AG10803 (cell line): ENCODE data around the gene TRAPPC10.

Experiments
- DNase-seq: peaks from one replicate; pipeline ENCODE4 v3.0.0; 2010; ENCODE audit warnings: low read depth
- H3K4me3 ChIP-seq: 2 replicates; pipeline ENCODE4 v1.5.1; 2011; ENCODE audit warnings: mild to moderate bottlenecking, low read length, control low read depth
- CTCF ChIP-seq: conservative IDR thresholded peaks from 2 replicates; pipeline ENCODE4 v1.5.1; 2011; ENCODE audit warnings: mild to moderate bottlenecking, low read length, control low read depth, inconsistent platforms

Gene TRAPPC10, protein sequence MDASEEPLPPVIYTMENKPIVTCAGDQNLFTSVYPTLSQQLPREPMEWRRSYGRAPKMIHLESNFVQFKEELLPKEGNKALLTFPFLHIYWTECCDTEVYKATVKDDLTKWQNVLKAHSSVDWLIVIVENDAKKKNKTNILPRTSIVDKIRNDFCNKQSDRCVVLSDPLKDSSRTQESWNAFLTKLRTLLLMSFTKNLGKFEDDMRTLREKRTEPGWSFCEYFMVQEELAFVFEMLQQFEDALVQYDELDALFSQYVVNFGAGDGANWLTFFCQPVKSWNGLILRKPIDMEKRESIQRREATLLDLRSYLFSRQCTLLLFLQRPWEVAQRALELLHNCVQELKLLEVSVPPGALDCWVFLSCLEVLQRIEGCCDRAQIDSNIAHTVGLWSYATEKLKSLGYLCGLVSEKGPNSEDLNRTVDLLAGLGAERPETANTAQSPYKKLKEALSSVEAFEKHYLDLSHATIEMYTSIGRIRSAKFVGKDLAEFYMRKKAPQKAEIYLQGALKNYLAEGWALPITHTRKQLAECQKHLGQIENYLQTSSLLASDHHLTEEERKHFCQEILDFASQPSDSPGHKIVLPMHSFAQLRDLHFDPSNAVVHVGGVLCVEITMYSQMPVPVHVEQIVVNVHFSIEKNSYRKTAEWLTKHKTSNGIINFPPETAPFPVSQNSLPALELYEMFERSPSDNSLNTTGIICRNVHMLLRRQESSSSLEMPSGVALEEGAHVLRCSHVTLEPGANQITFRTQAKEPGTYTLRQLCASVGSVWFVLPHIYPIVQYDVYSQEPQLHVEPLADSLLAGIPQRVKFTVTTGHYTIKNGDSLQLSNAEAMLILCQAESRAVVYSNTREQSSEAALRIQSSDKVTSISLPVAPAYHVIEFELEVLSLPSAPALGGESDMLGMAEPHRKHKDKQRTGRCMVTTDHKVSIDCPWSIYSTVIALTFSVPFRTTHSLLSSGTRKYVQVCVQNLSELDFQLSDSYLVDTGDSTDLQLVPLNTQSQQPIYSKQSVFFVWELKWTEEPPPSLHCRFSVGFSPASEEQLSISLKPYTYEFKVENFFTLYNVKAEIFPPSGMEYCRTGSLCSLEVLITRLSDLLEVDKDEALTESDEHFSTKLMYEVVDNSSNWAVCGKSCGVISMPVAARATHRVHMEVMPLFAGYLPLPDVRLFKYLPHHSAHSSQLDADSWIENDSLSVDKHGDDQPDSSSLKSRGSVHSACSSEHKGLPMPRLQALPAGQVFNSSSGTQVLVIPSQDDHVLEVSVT

DNA sequence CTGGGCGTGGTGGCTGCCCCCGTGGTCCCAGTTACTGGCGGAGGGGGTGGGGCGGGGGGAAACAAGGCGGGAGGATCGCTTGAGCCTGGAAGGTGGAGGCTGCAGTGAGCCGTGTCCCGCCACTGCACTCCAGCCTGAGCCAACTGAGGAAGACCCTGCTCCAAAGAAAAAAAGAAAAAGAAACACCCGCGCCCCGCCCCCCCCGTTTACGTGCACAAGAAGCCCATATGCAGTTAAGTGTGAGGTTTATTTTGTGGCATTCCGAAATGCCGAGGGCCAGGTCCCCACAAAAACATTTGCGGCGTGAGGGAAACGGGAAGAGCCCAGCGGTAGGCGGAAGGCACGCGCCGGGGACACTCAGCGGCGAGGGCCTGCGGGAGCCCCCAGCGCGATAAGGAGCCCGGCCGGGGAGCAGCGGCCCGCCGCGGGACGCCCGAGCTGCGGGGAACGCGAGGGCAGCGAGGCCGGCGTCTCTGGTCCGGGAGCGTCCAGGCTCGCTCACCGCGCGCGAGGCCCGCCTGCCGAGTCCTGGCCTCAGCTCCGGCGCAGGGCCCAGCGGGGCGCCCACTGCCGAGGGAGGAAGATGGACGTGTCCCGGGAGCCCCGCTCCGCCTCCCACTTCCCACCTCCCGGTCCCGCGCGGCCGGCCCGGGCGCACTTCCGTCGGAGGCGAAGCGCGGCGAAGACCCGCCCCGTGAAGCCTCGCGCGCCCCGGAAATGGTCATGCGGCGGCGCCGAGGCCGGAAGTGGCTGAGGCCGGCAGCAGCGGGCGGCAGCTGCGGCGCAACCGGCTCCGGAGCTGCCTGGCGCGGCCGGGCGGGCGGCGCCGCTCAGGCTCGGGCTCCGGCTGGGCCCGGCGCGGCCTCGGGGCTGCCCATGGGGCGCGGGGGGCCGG, at the start of gene TRAPPC10:
Gene TRAPPC10 (plus strand): TSS at position 731 of the 895 bp plus-strand sequence. CDS start 185 bp downstream, outside the sequence.
- TF ChIP-seq CTCF = no peak
- peak within 1 kb of the TSS; percentile 72 for H3K4me3 ChIP-seq
- peak; percentile 84 for DNase-seq

- no peak for DNase-seq
- no peak for TF ChIP-seq CTCF
- H3K4me3 ChIP-seq = no peak overlapping the region
Observed at GRCh38 chr21:43965911-43966585, 46.1 kb upstream of the TRAPPC10 start.

DNA sequence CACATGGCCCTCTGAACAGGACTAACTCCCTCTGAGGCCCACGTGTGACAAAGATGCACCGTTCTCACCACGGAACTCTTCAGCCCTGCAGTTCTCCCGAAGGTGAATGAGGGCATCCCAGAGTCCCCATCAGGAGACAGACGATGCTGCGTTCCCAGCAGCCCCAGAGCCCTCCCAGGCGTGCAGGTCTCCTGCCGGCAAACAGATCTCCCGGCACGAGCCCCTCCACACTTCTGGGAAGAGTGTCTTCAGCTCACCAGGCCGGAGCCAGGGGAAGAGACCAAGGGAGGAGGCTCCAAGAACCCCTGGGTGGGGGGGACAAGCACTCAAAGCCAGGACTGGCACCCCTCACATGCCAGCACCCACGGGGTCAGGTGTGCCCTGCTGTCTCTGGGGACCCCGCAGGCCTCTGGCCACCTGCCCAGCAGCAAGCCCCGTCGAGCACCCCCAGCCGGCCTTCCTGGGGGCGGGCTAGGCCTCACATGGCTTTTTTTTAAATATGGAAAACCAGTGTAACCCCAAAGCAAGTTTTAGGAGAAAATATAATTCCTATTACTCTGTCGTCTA, 45.1 kb upstream of the TRAPPC10 start:
- H3K4me3 ChIP-seq = no peak overlapping the region
- no peak for DNase-seq
- TF ChIP-seq CTCF = no peak

DNA sequence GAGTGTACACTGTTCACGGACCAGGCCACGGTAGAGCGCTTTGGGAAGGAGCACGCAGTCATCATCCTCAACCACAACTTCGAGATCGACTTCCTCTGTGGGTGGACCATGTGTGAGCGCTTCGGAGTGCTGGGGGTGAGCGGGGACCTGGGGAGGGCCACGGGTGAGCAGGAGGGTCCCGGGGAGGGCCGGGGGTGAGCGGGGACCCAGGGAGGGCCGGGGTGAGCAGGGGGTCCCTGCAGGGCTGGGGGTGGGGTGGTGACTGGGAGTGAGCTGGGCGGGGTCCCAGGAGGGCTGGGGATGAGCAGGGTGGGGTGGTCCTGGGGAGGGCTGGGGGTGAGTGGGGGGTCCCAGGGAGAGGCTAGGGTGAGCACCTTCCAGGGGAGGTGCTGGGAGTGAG, 44.1 kb upstream of the TRAPPC10 start:
- H3K4me3 ChIP-seq = no peak overlapping the region
- no peak for TF ChIP-seq CTCF
- no peak for DNase-seq

DNA sequence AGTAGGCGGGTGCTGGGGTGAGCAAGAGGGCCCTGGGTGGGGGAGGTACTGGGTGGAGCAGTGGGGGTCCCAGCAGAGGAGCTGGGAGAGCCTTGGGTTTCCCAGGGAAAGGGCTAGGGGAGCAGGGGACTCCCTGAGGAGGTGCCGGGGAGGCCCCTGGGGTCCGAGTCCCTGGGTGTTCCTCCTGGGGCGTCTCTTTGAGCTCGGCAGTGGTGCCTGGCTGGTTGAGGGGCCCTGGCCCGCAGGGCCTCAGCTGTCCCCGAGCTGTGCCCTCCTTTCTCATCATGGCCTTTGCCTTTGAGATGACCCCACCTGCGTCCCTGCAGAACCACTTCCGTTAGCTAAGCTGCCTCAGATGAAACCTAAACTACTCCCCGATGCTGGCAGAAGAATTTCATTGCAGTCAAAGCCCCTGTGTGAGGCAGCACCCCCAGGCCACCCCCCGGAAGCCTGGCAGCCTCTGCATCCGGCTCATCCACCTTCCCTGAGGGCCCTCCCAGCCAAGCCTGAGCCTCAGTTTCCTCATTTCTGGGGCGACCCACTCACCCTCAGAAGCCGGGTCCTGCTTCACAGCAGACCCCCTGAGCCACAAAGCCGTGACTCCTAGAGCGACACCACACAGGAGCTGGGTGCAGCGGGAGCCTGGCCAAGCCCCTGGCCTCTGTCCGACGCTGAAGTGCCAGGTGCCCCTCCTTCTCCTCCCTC, 43.5 kb upstream of the TRAPPC10 start:
- TF ChIP-seq CTCF = no peak
- H3K4me3 ChIP-seq = no peak overlapping the region
- DNase-seq = no peak
